HG03432 (cell line): ENCODE results near the gene GNB5.

Experiments used
- ATAC-seq: cut with Tn5 transposase; IDR thresholded peaks from one replicate; pipeline ENCODE4 v1.9.1; 2021; ENCODE audit warnings: mild to moderate bottlenecking, moderate library complexity; ENCODE audit not compliant: unreplicated experiment

Gene GNB5

GRCh38 chr15:52071570-52071969, 119.6 kb downstream of the GNB5 start:
- no peak for ATAC-seq

DNA sequence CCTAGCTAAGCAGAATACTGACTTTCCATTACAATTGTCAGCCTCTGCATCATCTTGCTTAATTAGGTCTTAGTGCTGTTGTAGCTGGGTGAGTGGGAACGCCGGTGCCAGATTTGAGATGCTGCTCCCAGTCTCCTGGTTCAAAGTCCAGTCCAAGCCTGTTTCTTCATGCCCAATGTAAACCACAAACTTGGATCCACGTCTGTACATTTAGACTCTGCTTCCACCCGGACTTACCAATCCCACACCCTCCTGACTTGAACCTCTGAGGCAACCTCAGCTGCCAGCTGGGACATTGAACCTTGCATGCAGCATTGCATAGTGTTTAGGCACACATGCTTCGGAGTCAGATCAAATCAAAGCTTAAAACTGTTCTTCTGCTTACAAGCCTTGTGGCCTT, 121.6 kb downstream of the GNB5 start:
- ATAC-seq, result no peak

GRCh38 chr15:52068004-52068615, 123.1 kb downstream of the GNB5 start:
- no peak for ATAC-seq

- no peak for ATAC-seq
Observed at GRCh38 chr15:52067545-52067926, 123.7 kb downstream of the GNB5 start.

DNA sequence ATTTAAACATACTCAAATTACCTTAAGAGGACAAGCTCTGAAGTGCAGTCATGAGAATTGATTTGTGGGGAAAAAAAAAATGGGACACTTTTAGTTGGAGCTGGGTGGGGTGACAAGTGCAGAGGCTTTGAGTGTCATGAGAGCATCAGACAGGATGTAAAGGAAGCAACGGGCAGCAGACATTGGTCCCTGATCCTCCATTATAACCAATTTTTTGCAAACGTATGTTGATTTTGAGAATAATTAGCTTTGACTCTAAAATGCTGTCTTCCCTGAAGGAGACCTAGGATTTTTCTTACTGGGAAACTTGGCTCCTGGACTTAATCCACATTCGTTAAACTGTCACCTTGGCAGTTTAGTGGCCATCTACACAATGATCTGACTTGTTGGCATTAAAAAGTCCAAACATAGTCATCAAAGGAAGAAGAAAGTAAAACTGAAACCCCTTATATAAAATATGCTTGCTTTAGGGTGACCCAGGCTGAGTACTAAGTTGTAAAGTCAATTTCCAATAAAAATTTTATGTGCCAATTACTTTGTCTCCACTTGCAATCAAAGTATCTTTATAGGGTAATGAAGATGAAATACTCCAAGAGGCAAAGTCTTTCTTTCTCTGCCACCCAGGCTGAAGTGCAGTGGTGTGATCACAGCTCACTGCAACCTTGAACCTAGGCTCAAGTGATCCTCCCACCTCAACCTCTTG, 124.2 kb downstream of the GNB5 start:
- ATAC-seq, result no peak
